ENCODE results near the gene CREBBP. TPM values are rescaled to one million over a fixed set of nuclear protein-coding genes. Genes with fewer than 3 reads are reported as not detected.

The CREBBP gene
- total RNA-seq, 4 donors from 2014 or later = 48.2 to 112 (median 74.9) TPM

DNA sequence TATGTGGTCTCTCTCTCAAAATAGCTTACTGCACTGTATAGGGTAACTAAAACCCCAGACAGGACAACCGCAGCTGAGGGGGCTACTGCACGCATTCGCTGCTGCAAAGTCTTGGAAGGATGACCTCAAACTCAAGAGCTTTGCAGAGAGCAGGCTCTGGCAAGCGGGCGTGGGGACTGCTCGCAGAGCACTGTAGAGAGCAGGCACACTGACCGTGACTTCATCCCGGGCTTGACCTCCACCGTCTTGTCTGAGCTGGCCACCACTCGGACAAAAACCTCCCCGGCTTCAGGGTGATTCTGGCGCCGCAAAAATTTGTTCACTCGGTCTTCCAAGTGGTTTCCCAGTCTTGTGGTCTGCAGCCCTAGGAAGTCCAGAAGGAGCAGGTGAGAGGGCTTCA lies 140.3 kb downstream of the CREBBP start:
- no peak for DNase-seq (ENCODE audit: extremely low spot score)
- Histone ChIP-seq H3K4me1 (peaks cover 0 to 3% (median 2%) of the 10 kb centered on the region in 4 donors), H3K9me3 (no peaks in the 10 kb centered on the region), H3K4me3 (no peak overlapping the region), H3K27ac (replicated peaks in 1 of 4) (no peak overlapping the region), H3K36me3 (peaks cover 90 to 100% (median 100%) of the 10 kb centered on the region in 4 donors), H3K27me3 (no peaks in the 10 kb centered on the region)
- intact Hi-C loops (cut with DNase I) = no loop called here
- 90% methylated on average over 14 of the region's 14 CpGs for WGBS
- TF ChIP-seq EP300 (IDR thresholded peaks at IDR 0.05) = no peak

DNA sequence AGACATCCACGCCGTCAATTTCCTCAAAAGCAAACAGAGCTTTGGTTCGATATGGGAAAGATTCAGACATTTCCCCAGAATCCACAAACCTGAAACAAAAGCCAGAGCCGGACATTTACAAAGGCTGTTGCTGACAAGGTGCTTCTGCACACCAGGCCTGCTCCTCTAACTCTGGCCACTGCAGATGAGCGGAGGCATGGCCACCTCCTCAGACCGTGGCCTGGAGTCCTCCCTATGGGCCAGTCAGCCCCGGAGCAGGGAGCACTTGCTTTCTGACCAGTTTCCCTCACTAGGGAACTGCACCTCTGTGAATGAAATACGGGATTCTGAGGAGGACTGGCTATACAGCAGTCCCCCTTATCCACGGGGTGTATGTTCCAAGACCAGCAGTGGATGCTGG lies 140.9 kb downstream of the CREBBP start:
- DNase-seq (ENCODE audit: extremely low spot score) = no peak
- intact Hi-C loops (cut with DNase I) = no loop called here
- peaks cover 92 to 100% (median 100%) of the 10 kb centered on the region in 4 donors for H3K36me3 ChIP-seq

DNA sequence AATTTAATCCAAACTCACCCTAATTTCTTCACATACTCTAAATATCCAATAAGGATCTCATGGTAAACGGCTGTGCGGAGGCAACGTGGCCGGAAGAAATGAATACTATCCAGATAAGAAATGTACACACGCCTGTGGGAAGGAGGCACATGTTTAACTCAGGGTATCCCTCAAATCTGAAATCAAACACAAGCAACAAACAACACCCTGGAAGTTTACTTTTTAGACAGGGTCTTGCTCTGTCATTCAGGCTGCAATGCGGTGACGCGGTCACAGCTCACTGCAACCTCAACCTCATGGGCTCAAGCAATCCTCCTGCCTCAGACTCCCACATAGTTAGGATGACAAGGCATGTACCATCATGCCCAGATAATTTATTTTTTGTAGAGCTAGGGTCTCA lies 142.0 kb downstream of the CREBBP start:
- no peaks in the 10 kb centered on the region for H3K27me3 ChIP-seq
- no peak overlapping the region for H3K27ac ChIP-seq (replicated peaks in 1 of 4)
- no peak for DNase-seq (ENCODE audit: extremely low spot score)
- intact Hi-C loops (cut with DNase I) = no loop called here
- H3K4me1 ChIP-seq = no peaks in the 10 kb centered on the region
- WGBS = 97% methylated on average over 8 of the region's 8 CpGs
- H3K4me3 ChIP-seq = no peak overlapping the region
- peaks cover 90 to 100% (median 100%) of the 10 kb centered on the region in 4 donors for H3K36me3 ChIP-seq
- H3K9me3 ChIP-seq = no peaks in the 10 kb centered on the region
- TF ChIP-seq POLR2AphosphoS5 (IDR thresholded peaks at IDR 0.05) (no peak), EP300 (IDR thresholded peaks at IDR 0.05) (no peak), POLR2A (IDR thresholded peaks at IDR 0.05; ENCODE audit: low read depth) (no peak)
- TF ChIP-seq, protein P1, sequence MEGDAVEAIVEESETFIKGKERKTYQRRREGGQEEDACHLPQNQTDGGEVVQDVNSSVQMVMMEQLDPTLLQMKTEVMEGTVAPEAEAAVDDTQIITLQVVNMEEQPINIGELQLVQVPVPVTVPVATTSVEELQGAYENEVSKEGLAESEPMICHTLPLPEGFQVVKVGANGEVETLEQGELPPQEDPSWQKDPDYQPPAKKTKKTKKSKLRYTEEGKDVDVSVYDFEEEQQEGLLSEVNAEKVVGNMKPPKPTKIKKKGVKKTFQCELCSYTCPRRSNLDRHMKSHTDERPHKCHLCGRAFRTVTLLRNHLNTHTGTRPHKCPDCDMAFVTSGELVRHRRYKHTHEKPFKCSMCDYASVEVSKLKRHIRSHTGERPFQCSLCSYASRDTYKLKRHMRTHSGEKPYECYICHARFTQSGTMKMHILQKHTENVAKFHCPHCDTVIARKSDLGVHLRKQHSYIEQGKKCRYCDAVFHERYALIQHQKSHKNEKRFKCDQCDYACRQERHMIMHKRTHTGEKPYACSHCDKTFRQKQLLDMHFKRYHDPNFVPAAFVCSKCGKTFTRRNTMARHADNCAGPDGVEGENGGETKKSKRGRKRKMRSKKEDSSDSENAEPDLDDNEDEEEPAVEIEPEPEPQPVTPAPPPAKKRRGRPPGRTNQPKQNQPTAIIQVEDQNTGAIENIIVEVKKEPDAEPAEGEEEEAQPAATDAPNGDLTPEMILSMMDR (IDR thresholded peaks at IDR 0.05) = no peak

More for the DNA sequence above, 140.9 kb downstream of the CREBBP start:
- Histone ChIP-seq H3K4me1 (no peaks in the 10 kb centered on the region), H3K27me3 (no peaks in the 10 kb centered on the region), H3K27ac (replicated peaks in 1 of 4) (no peak overlapping the region), H3K9me3 (no peaks in the 10 kb centered on the region), H3K4me3 (no peak overlapping the region)
- WGBS = 92% methylated on average over 8 of the region's 9 CpGs
- no peak for TF ChIP-seq POLR2AphosphoS5 (IDR thresholded peaks at IDR 0.05)
- TF ChIP-seq POLR2A (IDR thresholded peaks at IDR 0.05; ENCODE audit: low read depth) = no peak
- no peak for TF ChIP-seq EP300 (IDR thresholded peaks at IDR 0.05)
- TF ChIP-seq, protein P1 (IDR thresholded peaks at IDR 0.05) = no peak

DNA sequence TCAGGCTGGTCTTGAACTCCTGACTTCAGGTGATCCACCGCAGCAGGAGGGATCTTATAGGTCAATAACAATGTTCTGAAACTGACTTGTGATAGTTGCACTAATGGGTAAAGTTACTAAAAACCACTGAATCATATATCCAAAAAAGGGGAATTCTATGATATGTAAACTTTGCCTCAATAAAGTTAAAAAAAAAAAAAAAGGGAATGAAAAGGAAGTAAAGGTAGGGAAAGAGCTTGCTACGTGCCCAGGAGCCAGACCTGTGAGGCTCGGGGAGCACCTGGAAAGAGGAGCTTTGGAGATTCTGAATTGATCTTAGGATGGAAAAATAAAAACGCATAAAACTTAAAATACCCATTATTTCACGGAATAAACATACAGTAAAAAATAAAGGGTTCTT lies 142.4 kb downstream of the CREBBP start:
- peaks cover 94 to 100% (median 99%) of the 10 kb centered on the region in 4 donors for H3K36me3 ChIP-seq
- TF ChIP-seq, protein P1 (IDR thresholded peaks at IDR 0.05) = no peak
- TF ChIP-seq POLR2A (IDR thresholded peaks at IDR 0.05; ENCODE audit: low read depth) (no peak), EP300 (IDR thresholded peaks at IDR 0.05) (no peak), POLR2AphosphoS5 (IDR thresholded peaks at IDR 0.05) (no peak)
- no peaks in the 10 kb centered on the region for H3K4me1 ChIP-seq
- H3K9me3 ChIP-seq = no peaks in the 10 kb centered on the region
- H3K27ac ChIP-seq (replicated peaks in 1 of 4) = no peak overlapping the region
- H3K4me3 ChIP-seq = no peak overlapping the region
- intact Hi-C loops (cut with DNase I) = no loop called here
- no peak for DNase-seq (ENCODE audit: extremely low spot score)
- 95% methylated on average over 5 of the region's 5 CpGs for WGBS
- H3K27me3 ChIP-seq = no peaks in the 10 kb centered on the region

DNA sequence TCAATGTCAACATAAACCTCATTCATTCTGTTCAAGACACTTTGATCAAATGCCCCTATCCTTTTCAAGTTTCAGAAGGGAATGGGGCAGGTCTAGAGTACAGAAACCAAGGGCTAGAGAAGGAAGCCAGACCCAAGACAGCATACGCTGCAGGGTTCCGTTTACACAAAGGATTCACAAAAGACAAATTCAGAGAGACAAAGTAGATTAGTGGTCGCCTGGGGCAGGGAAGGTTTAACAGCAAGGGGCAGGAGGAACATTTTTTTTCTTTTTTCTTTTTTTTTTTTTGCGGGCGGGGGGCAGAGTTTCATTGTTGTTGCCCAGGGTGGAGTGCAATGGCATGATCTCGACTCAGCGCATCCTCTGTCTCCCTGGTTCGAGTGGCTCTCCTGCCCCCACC lies 143.3 kb downstream of the CREBBP start:
- Histone ChIP-seq H3K9me3 (no peaks in the 10 kb centered on the region), H3K4me3 (no peak overlapping the region), H3K36me3 (peaks cover 90 to 100% (median 99%) of the 10 kb centered on the region in 4 donors), H3K4me1 (no peaks in the 10 kb centered on the region), H3K27me3 (no peaks in the 10 kb centered on the region), H3K27ac (replicated peaks in 1 of 4) (no peak overlapping the region)
- DNase-seq (ENCODE audit: extremely low spot score) = no peak
- TF ChIP-seq EP300 (IDR thresholded peaks at IDR 0.05) (no peak), POLR2A (IDR thresholded peaks at IDR 0.05; ENCODE audit: low read depth) (no peak), POLR2AphosphoS5 (IDR thresholded peaks at IDR 0.05) (no peak)
- TF ChIP-seq, protein P1 (IDR thresholded peaks at IDR 0.05) = no peak
- WGBS = 85% methylated on average over 8 of the region's 8 CpGs
- intact Hi-C loops (cut with DNase I) = no loop called here
